Kidney capillary endothelial cell (primary cell): ENCODE results near the gene CCT6A.
A peak's percentile ranks its signal among the peaks of the same experiment; 100 is the strongest.
"Not testable (repeated sequence)": the region's sequence is repeated elsewhere in the genome, so short reads cannot be mapped to it uniquely, and the experiment has no call there.

Source experiments
- DNase-seq: peaks from one replicate; pipeline ENCODE4 v3.0.0-alpha.2; 2018; ENCODE audit warnings: low spot score

CCT6A gene

GRCh38 chr7:56099653-56100052 is 48.1 kb downstream of the CCT6A start:
- no peak for DNase-seq

GRCh38 chr7:56104138-56104537 is 52.6 kb downstream of the CCT6A start:
- DNase-seq, result not testable (repeated sequence)

GRCh38 chr7:56105508-56105907 is 53.9 kb downstream of the CCT6A start:
- DNase-seq, result peak; percentile 63

DNA sequence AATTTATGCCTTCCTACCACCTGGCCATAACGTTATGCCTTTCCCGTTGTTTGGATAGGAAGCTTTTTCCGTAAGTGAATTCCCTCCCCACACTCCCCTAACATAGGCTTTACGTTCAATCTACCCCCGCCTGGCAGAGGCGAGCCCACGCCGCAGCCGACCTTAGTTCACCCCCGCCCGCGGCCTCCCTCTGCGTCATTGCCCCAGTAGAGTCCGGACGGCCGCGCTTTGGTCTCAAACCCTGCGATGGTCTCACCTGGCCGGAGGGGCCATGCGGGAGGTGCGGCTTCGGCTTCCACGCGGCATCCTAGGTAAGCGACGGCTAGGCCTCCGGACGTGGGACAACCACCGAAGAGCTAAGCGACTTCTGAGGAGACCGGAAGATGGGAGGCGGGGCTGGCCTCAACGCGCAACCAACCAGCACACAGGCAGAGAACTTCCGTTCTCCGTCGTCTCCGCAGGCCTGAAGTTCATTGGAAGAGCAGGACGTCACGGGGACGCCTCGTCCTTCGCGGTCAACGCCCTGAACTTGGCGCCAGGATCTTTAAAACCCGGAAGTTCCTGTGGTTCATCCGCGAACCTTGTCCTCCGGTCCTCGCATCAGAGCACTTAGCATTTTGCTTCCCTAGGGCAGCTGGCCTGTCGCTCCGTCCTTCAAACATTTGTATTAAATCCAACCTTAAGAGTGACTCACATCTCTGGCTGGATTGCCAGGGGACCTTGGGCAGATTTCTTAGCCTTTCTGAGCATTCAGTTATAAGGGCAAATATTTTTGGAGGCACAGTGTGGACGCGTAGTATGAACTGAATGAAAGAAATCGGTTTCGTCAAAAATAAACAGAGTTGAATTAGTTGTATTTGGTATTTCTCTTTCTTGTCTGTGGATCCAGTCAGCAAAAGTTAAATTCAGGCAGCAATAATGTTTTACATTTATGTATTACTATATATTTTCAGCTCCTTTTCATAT is 54.8 kb downstream of the CCT6A start, which contains the start of gene CHCHD2:
Gene CHCHD2 (minus strand): TSS at position 369 of the 966 bp plus-strand sequence. CDS start 63 bp downstream, at position 306.
- peak; percentile 98 for DNase-seq

- DNase-seq, result no peak
Measured at GRCh38 chr7:56107954-56108258, 56.3 kb downstream of the CCT6A start.

GRCh38 chr7:56110611-56111010 is 59.0 kb downstream of the CCT6A start:
- DNase-seq, result no peak

- not testable (repeated sequence) for DNase-seq
Measured at GRCh38 chr7:56112244-56112643, 60.7 kb downstream of the CCT6A start.
